HFFc6 (cell line): ENCODE measurements around the gene IMPDH1. TPM values are rescaled to one million over a fixed set of nuclear protein-coding genes. Genes with fewer than 3 reads are reported as not detected.

ENCODE experiments used
- DNase-seq: peaks from one replicate; pipeline ENCODE4 v3.0.0-alpha.2; 2018
- H3K27ac Mint-ChIP-seq: 2 replicates; pipeline ENCODE4 v1.8.0; 2020; ENCODE audit warnings: mild to moderate bottlenecking, mixed read lengths
- H3K27me3 Mint-ChIP-seq: 2 replicates; pipeline ENCODE4 v1.8.0; 2021; ENCODE audit warnings: mild to moderate bottlenecking, moderate library complexity, mixed read lengths; ENCODE audit not compliant: insufficient read depth
- H3K36me3 Mint-ChIP-seq: 2 replicates; pipeline ENCODE4 v1.8.0; 2021; ENCODE audit warnings: low read depth, mixed read lengths
- H3K4me1 Mint-ChIP-seq: 2 replicates; pipeline ENCODE4 v1.8.0; 2020; ENCODE audit warnings: low read depth, mixed read lengths
- H3K4me3 Mint-ChIP-seq: 2 replicates; pipeline ENCODE4 v1.8.0; 2020; ENCODE audit warnings: mild to moderate bottlenecking, moderate library complexity, mixed read lengths
- H3K9me3 Mint-ChIP-seq: 2 replicates; pipeline ENCODE4 v1.8.0; 2020; ENCODE audit warnings: mild to moderate bottlenecking, mixed read lengths
- total RNA-seq, 6 experiments: library from RNA; stranded (reverse); fragmentation: NEBNext Ultra II Directional; extraction: Animal tissue kit (Norgen Biotek cat#: 25700); gene quantifications; 2 replicates in 1 of 6; 3 replicates in 5 of 6; pipeline ENCODE4 v1.2.3, GENCODE V29; 2021
- TF ChIP-seq, protein P1 (sequence below): fragments of 200-600 bp; sonication (generic); IDR thresholded peaks from 2 replicates; pipeline ENCODE4 v1.5.0; 2021; ENCODE audit warnings: antibody characterized with exemption, mild to moderate bottlenecking

IMPDH1 gene
- total RNA-seq, 6 experiments from 2014 or later: 81.8 to 107 (median 93.3) TPM

DNA sequence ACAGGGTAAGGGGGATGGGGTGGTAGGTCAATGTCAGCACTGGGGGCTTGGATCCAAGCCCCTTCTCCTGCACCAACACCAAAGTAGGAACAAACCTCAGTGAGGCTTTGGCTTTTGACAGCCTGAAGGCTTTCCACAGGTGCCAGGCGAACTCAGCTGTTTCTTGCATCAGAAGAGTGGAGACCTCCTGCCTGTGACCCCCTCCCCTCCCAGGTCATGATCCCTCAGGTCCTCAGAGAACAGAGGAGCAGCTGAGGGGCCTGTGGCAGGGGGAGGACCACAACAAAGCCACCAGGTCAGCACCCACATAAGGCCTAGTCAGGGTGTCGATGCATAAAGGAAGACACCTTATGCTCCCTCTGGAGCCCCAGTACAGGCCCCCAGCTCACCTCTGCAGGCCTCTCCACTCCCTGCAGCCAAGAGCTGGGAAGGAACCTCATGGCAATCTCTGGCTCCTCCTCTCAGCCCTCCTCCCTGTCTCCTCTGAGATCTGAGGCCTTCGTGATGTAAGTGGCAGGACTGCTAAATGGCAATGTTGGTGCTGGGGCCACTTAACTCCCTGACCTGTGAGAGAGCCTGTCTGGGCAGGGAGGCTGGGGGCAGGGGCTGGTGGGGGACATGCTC is 29.2 kb downstream of the IMPDH1 start:
- Mint-ChIP-seq H3K27ac (no peak overlapping the region), H3K27me3 (peaks cover 29% of the 10 kb centered on the region), H3K4me1 (no peaks in the 10 kb centered on the region), H3K9me3 (no peaks in the 10 kb centered on the region), H3K4me3 (no peak overlapping the region), H3K36me3 (no peaks in the 10 kb centered on the region)
- TF ChIP-seq, protein P1, sequence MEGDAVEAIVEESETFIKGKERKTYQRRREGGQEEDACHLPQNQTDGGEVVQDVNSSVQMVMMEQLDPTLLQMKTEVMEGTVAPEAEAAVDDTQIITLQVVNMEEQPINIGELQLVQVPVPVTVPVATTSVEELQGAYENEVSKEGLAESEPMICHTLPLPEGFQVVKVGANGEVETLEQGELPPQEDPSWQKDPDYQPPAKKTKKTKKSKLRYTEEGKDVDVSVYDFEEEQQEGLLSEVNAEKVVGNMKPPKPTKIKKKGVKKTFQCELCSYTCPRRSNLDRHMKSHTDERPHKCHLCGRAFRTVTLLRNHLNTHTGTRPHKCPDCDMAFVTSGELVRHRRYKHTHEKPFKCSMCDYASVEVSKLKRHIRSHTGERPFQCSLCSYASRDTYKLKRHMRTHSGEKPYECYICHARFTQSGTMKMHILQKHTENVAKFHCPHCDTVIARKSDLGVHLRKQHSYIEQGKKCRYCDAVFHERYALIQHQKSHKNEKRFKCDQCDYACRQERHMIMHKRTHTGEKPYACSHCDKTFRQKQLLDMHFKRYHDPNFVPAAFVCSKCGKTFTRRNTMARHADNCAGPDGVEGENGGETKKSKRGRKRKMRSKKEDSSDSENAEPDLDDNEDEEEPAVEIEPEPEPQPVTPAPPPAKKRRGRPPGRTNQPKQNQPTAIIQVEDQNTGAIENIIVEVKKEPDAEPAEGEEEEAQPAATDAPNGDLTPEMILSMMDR: no peak
- no peak for DNase-seq

DNA sequence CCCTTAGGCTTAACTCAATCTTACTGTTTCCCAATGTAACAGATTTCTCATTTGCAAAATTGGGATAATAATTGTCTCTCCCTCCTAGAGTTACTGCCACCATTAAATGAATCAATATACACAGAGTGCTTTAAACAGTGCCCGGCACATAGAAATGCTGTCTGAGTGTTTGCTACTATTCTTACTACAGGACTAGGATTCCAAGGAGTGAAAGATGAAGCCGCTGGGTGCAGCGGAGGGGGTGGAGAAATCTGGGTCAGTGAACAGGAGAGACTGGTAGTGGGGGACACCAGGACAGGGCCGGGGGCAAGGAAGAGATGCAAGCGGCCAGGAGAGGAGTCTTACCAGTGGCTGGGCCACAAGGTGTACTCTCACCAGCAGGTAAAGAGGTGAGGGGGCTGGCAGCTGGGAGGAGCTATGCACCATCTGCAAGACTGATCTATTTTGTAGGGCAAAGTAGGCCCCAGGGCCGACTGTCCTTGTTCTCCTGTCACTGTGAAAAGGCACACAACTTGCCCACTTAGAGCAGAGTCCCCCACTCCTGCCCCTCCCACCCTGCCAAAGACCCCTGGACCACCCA is 29.8 kb downstream of the IMPDH1 start:
- Mint-ChIP-seq H3K27me3 (peaks cover 28% of the 10 kb centered on the region), H3K4me3 (no peak overlapping the region), H3K4me1 (no peaks in the 10 kb centered on the region), H3K9me3 (no peaks in the 10 kb centered on the region), H3K27ac (no peak overlapping the region), H3K36me3 (no peaks in the 10 kb centered on the region)
- DNase-seq: no peak
- TF ChIP-seq, protein P1: no peak

DNA sequence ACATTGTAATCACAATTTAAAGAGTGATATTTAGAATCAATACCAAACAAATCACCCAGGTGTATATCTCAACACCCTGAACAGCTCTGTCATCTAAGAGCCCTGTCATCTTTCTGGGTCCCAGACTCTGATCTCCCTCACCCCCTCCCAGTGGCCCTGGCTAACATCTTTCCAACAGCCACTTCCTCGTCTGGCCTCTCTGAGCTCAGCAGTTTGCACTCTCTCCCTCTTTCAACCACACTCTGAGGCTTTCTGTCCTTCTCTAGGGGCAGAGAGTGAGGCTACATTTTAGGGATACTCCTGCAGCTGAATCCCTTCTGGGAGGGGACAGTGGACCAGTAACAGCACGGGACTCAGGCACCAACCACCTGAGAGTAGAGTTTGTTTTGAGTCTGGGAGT is 31.1 kb downstream of the IMPDH1 start:
- TF ChIP-seq, protein P1: no peak
- Mint-ChIP-seq H3K27me3 (peaks cover 37% of the 10 kb centered on the region), H3K4me1 (no peaks in the 10 kb centered on the region), H3K9me3 (peaks cover 4% of the 10 kb centered on the region; the same call in 1 of the 2 replicates), H3K36me3 (no peaks in the 10 kb centered on the region), H3K4me3 (no peak overlapping the region), H3K27ac (no peak overlapping the region)
- DNase-seq: no peak

GRCh38 chr7:128376077-128376476 is 33.7 kb downstream of the IMPDH1 start:
- H3K9me3 Mint-ChIP-seq: peaks cover 4% of the 10 kb centered on the region; the same call in 1 of the 2 replicates
- TF ChIP-seq, protein P1: no peak
- no peaks in the 10 kb centered on the region for H3K36me3 Mint-ChIP-seq
- H3K4me3 Mint-ChIP-seq: no peak overlapping the region
- no peak for DNase-seq
- H3K27me3 Mint-ChIP-seq: peaks cover 36% of the 10 kb centered on the region
- H3K4me1 Mint-ChIP-seq: no peaks in the 10 kb centered on the region
- H3K27ac Mint-ChIP-seq: no peak overlapping the region

DNA sequence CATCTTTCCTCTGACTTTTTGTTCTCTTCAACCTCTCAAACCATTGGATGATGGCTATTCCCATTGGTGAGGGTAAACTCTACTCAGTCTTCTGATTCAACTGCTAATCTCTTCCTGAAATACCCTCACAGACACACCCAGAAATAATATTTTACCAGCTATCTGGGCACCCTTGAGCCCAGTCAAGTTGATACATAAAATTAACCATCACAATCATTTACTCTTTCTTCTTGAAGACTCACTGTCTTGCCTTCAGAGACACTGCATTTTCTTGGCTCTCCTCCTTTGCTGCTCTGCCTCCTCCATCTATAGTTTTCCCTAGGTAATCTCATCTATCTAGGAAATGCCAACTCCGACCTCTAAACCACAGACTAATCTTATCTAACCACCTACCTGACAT is 35.7 kb downstream of the IMPDH1 start:
- Mint-ChIP-seq H3K27me3 (peaks cover 50% of the 10 kb centered on the region), H3K4me3 (no peak overlapping the region), H3K4me1 (no peaks in the 10 kb centered on the region), H3K36me3 (no peaks in the 10 kb centered on the region), H3K27ac (no peak overlapping the region), H3K9me3 (peaks cover 4% of the 10 kb centered on the region; the same call in 1 of the 2 replicates)
- no peak for DNase-seq
- TF ChIP-seq, protein P1: no peak
